HCT116 (cell line): Measurements from ENCODE around the gene SLC31A1.

Experiments used
- CEBPB ChIP-seq: IDR thresholded peaks from 2 replicates; pipeline ENCODE4 v1.6.1; 2012; ENCODE audit warnings: low read depth
- CTCF ChIP-seq, 3 experiments: fragments of 200-600 bp in 1 of 3; sonication (generic) in 1 of 3; IDR thresholded peaks in 2 of 3; conservative IDR thresholded peaks in 1 of 3; 2 replicates each; pipeline ENCODE4 v1.5.1; 2012 to 2017; ENCODE audit warnings: low read depth in 2 of 3, low read length in 2 of 3, antibody characterized with exemption in 1 of 3, borderline replicate concordance in 1 of 3, control low read depth in 1 of 3, mild to moderate bottlenecking in 1 of 3, mixed read lengths in 1 of 3, mixed run types in 1 of 3, moderate library complexity in 1 of 3; ENCODE audit not compliant: insufficient read depth in 1 of 3
- EZH2 ChIP-seq: fragments of 200-600 bp; sonication (generic); IDR thresholded peaks from 2 replicates; pipeline ENCODE4 v1.6.1; 2017; ENCODE audit warnings: antibody characterized with exemption, mixed run types
- EZH2phosphoT487 ChIP-seq: fragments of 200-600 bp; IDR thresholded peaks from 2 replicates; pipeline ENCODE4 v1.6.1; 2018; ENCODE audit warnings: antibody characterized with exemption, borderline replicate concordance
- MAX ChIP-seq: IDR thresholded peaks from 2 replicates; pipeline ENCODE4 v1.6.1; 2012
- POLR2A ChIP-seq: IDR thresholded peaks from 2 replicates; pipeline ENCODE4 v1.7.0; 2011; ENCODE audit warnings: borderline replicate concordance; ENCODE audit not compliant: insufficient read depth, insufficient read length; ENCODE audit errors: extremely low read depth
- POLR2AphosphoS5 ChIP-seq: IDR thresholded peaks from 2 replicates; pipeline ENCODE4 v1.6.1; 2011; ENCODE audit warnings: mild to moderate bottlenecking, low read depth, low read length, moderate library complexity
- SIN3A ChIP-seq: IDR thresholded peaks from 2 replicates; pipeline ENCODE4 v1.6.1; 2012; ENCODE audit warnings: low read depth
- SRF ChIP-seq: IDR thresholded peaks from 2 replicates; pipeline ENCODE4 v1.6.1; 2012; ENCODE audit warnings: low read depth
- TCF7L2 ChIP-seq: IDR thresholded peaks from 2 replicates; pipeline ENCODE4 v1.7.0; 2011; ENCODE audit warnings: borderline replicate concordance, inconsistent platforms; ENCODE audit not compliant: insufficient read depth, insufficient read length; ENCODE audit errors: extremely low read depth
- YY1 ChIP-seq: IDR thresholded peaks from 2 replicates; pipeline ENCODE4 v1.6.1; 2011; ENCODE audit warnings: low read length, low read depth, moderate library complexity, mild to moderate bottlenecking; ENCODE audit not compliant: insufficient replicate concordance; ENCODE audit errors: extremely low read depth
- ZBTB33 ChIP-seq: IDR thresholded peaks from 2 replicates; pipeline ENCODE4 v1.6.1; 2011; ENCODE audit warnings: mild to moderate bottlenecking, low read length, moderate library complexity; ENCODE audit not compliant: insufficient replicate concordance; ENCODE audit errors: extremely low read depth
- TF ChIP-seq, protein P1 (sequence below): IDR thresholded peaks from 2 replicates; pipeline ENCODE4 v1.6.1; 2012; ENCODE audit warnings: low read depth

DNA sequence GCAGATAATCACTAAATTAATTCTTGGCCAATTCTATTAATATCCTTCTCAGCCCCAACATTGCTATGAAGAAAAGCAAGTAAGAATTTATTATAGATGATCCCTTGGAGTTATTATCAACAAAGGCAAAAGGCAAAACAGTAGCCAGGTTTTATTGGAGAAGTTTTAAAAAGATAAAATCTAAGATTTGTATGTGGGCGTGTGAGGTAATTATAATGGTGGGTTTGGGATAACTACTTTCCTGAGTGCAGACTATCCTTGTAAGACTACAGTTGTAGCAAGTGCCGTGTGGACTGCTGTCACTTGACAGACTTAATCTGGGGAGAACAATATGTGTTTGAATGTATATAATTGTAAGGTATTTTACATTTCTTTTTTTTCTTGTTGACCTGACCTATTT is 23.2 kb downstream of the SLC31A1 start:
- TF ChIP-seq CEBPB: no peak
- TF ChIP-seq POLR2A: no peak
- TF ChIP-seq, protein P1, sequence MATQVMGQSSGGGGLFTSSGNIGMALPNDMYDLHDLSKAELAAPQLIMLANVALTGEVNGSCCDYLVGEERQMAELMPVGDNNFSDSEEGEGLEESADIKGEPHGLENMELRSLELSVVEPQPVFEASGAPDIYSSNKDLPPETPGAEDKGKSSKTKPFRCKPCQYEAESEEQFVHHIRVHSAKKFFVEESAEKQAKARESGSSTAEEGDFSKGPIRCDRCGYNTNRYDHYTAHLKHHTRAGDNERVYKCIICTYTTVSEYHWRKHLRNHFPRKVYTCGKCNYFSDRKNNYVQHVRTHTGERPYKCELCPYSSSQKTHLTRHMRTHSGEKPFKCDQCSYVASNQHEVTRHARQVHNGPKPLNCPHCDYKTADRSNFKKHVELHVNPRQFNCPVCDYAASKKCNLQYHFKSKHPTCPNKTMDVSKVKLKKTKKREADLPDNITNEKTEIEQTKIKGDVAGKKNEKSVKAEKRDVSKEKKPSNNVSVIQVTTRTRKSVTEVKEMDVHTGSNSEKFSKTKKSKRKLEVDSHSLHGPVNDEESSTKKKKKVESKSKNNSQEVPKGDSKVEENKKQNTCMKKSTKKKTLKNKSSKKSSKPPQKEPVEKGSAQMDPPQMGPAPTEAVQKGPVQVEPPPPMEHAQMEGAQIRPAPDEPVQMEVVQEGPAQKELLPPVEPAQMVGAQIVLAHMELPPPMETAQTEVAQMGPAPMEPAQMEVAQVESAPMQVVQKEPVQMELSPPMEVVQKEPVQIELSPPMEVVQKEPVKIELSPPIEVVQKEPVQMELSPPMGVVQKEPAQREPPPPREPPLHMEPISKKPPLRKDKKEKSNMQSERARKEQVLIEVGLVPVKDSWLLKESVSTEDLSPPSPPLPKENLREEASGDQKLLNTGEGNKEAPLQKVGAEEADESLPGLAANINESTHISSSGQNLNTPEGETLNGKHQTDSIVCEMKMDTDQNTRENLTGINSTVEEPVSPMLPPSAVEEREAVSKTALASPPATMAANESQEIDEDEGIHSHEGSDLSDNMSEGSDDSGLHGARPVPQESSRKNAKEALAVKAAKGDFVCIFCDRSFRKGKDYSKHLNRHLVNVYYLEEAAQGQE: no peak
- TF ChIP-seq SRF: no peak
- TF ChIP-seq CTCF (IDR thresholded peaks at IDR 0.05 in 2 of 3, conservative IDR thresholded peaks at IDR 0.05 in 1 of 3; ENCODE audit: borderline replicate concordance in 1 of 3, insufficient read depth in 1 of 3, low read depth in 2 of 3, low read length in 2 of 3): no peak
- TF ChIP-seq POLR2AphosphoS5: no peak
- TF ChIP-seq EZH2: no peak
- TF ChIP-seq MAX: no peak
- no peak for TF ChIP-seq SIN3A
- no peak for TF ChIP-seq EZH2phosphoT487
- no peak for TF ChIP-seq ZBTB33
- no peak for TF ChIP-seq TCF7L2
- no peak for TF ChIP-seq YY1
